ENCODE data around the gene IFT52.
"Not testable (repeated sequence)": the region's sequence is repeated elsewhere in the genome, so short reads cannot be mapped to it uniquely, and the experiment has no call there.

IFT52 gene

GRCh38 chr20:43583982-43584432 lies 6.7 kb upstream of the IFT52 start:
- H3K4me3 ChIP-seq (ENCODE audit: low read length in 2 of 2) = no peak overlapping the region
- no peaks in the 10 kb centered on the region for H3K27me3 ChIP-seq (ENCODE audit: control insufficient read depth in 1 of 2, insufficient read depth in 2 of 2, low read length in 2 of 2)
- no peaks in the 10 kb centered on the region for H3K36me3 ChIP-seq (ENCODE audit: control insufficient read depth in 2 of 2, insufficient read depth in 2 of 2, low read length in 2 of 2)
- no peak overlapping the region for H3K9ac ChIP-seq (ENCODE audit: low read length in 2 of 2)
- no peaks in the 10 kb centered on the region for H3K4me1 ChIP-seq (ENCODE audit: control insufficient read depth, insufficient read depth, low read length)
- no peak overlapping the region for H3K27ac ChIP-seq (ENCODE audit: low read length)
- no peaks in the 10 kb centered on the region for H3K9me3 ChIP-seq (ENCODE audit: control insufficient read depth in 2 of 2, low read length in 2 of 2)

GRCh38 chr20:43584448-43585136 lies 6.1 kb upstream of the IFT52 start:
- Histone ChIP-seq H3K27ac (ENCODE audit: low read length) (no peak overlapping the region), H3K36me3 (ENCODE audit: control insufficient read depth in 2 of 2, insufficient read depth in 2 of 2, low read length in 2 of 2) (no peaks in the 10 kb centered on the region), H3K4me1 (ENCODE audit: control insufficient read depth, insufficient read depth, low read length) (no peaks in the 10 kb centered on the region), H3K9ac (ENCODE audit: low read length in 2 of 2) (no peak overlapping the region), H3K4me3 (ENCODE audit: low read length in 2 of 2) (no peak overlapping the region), H3K9me3 (ENCODE audit: control insufficient read depth in 2 of 2, low read length in 2 of 2) (no peaks in the 10 kb centered on the region), H3K27me3 (ENCODE audit: control insufficient read depth in 1 of 2, insufficient read depth in 2 of 2, low read length in 2 of 2) (no peaks in the 10 kb centered on the region)

- H3K27ac ChIP-seq (ENCODE audit: low read length) = no peak overlapping the region
These were observed 4.1 kb upstream of the IFT52 start for GRCh38 chr20:43586641-43587040.

GRCh38 chr20:43588526-43588925 lies 2.2 kb upstream of the IFT52 start:
- not testable (repeated sequence) for H3K9me3 ChIP-seq (ENCODE audit: control insufficient read depth in 2 of 2, low read length in 2 of 2); H3K36me3 ChIP-seq (ENCODE audit: control insufficient read depth in 2 of 2, insufficient read depth in 2 of 2, low read length in 2 of 2); H3K27me3 ChIP-seq (ENCODE audit: control insufficient read depth in 1 of 2, insufficient read depth in 2 of 2, low read length in 2 of 2); H3K27ac ChIP-seq (ENCODE audit: low read length); H3K9ac ChIP-seq (ENCODE audit: low read length in 2 of 2); H3K4me3 ChIP-seq (ENCODE audit: low read length in 2 of 2)
- H3K4me1 ChIP-seq (ENCODE audit: control insufficient read depth, insufficient read depth, low read length) = peaks cover 17% of the 10 kb centered on the region

More at GRCh38 chr20:43586641-43587040, 4.1 kb upstream of the IFT52 start:
- Histone ChIP-seq H3K9me3 (ENCODE audit: control insufficient read depth in 2 of 2, low read length in 2 of 2) (no peaks in the 10 kb centered on the region), H3K9ac (ENCODE audit: low read length in 2 of 2) (no peak overlapping the region), H3K27me3 (ENCODE audit: control insufficient read depth in 1 of 2, insufficient read depth in 2 of 2, low read length in 2 of 2) (no peaks in the 10 kb centered on the region), H3K4me3 (ENCODE audit: low read length in 2 of 2) (no peak overlapping the region), H3K36me3 (ENCODE audit: control insufficient read depth in 2 of 2, insufficient read depth in 2 of 2, low read length in 2 of 2) (no peaks in the 10 kb centered on the region), H3K4me1 (ENCODE audit: control insufficient read depth, insufficient read depth, low read length) (peaks cover 11% of the 10 kb centered on the region)

- peak overlapping the region; percentile 69 to 89 for H3K9ac ChIP-seq (ENCODE audit: low read length in 2 of 2)
- H3K27ac ChIP-seq (ENCODE audit: low read length) = peak overlapping the region; percentile 67
- H3K36me3 ChIP-seq (ENCODE audit: control insufficient read depth in 2 of 2, insufficient read depth in 2 of 2, low read length in 2 of 2) = peaks cover 0 to 2% of the 10 kb centered on the region in 2 donors
- H3K4me3 ChIP-seq (ENCODE audit: low read length in 2 of 2) = peak overlapping the region; percentile 82 to 91
- H3K27me3 ChIP-seq (ENCODE audit: control insufficient read depth in 1 of 2, insufficient read depth in 2 of 2, low read length in 2 of 2) = no peaks in the 10 kb centered on the region
- H3K4me1 ChIP-seq (ENCODE audit: control insufficient read depth, insufficient read depth, low read length) = peaks cover 17% of the 10 kb centered on the region
- H3K9me3 ChIP-seq (ENCODE audit: control insufficient read depth in 2 of 2, low read length in 2 of 2) = no peaks in the 10 kb centered on the region
These were observed 723 bp upstream of the IFT52 start for GRCh38 chr20:43590036-43590391.

- not testable (repeated sequence) for H3K4me1 ChIP-seq (ENCODE audit: control insufficient read depth, insufficient read depth, low read length); H3K9me3 ChIP-seq (ENCODE audit: control insufficient read depth in 2 of 2, low read length in 2 of 2); H3K9ac ChIP-seq (ENCODE audit: low read length in 2 of 2); H3K4me3 ChIP-seq (ENCODE audit: low read length in 2 of 2); H3K27ac ChIP-seq (ENCODE audit: low read length); H3K27me3 ChIP-seq (ENCODE audit: control insufficient read depth in 1 of 2, insufficient read depth in 2 of 2, low read length in 2 of 2)
- peaks cover 23 to 29% of the 10 kb centered on the region in 2 donors for H3K36me3 ChIP-seq (ENCODE audit: control insufficient read depth in 2 of 2, insufficient read depth in 2 of 2, low read length in 2 of 2)
These were observed 11.2 kb downstream of the IFT52 start for GRCh38 chr20:43601960-43602359.

- no peaks in the 10 kb centered on the region for H3K9me3 ChIP-seq (ENCODE audit: control insufficient read depth in 2 of 2, low read length in 2 of 2)
- no peaks in the 10 kb centered on the region for H3K27me3 ChIP-seq (ENCODE audit: control insufficient read depth in 1 of 2, insufficient read depth in 2 of 2, low read length in 2 of 2)
- H3K36me3 ChIP-seq (ENCODE audit: control insufficient read depth in 2 of 2, insufficient read depth in 2 of 2, low read length in 2 of 2) = peaks cover 21 to 25% of the 10 kb centered on the region in 2 donors
- no peak overlapping the region for H3K4me3 ChIP-seq (ENCODE audit: low read length in 2 of 2)
- H3K9ac ChIP-seq (ENCODE audit: low read length in 2 of 2) = no peak overlapping the region
- no peak overlapping the region for H3K27ac ChIP-seq (ENCODE audit: low read length)
- no peaks in the 10 kb centered on the region for H3K4me1 ChIP-seq (ENCODE audit: control insufficient read depth, insufficient read depth, low read length)
These were observed 12.4 kb downstream of the IFT52 start for GRCh38 chr20:43603124-43603523.

GRCh38 chr20:43605715-43606114 lies 15.0 kb downstream of the IFT52 start:
- no peak overlapping the region for H3K27ac ChIP-seq (ENCODE audit: low read length)
- no peaks in the 10 kb centered on the region for H3K4me1 ChIP-seq (ENCODE audit: control insufficient read depth, insufficient read depth, low read length)
- no peak overlapping the region for H3K9ac ChIP-seq (ENCODE audit: low read length in 2 of 2)
- H3K27me3 ChIP-seq (ENCODE audit: control insufficient read depth in 1 of 2, insufficient read depth in 2 of 2, low read length in 2 of 2) = no peaks in the 10 kb centered on the region
- H3K9me3 ChIP-seq (ENCODE audit: control insufficient read depth in 2 of 2, low read length in 2 of 2) = no peaks in the 10 kb centered on the region
- peaks cover 13 to 14% of the 10 kb centered on the region in 2 donors for H3K36me3 ChIP-seq (ENCODE audit: control insufficient read depth in 2 of 2, insufficient read depth in 2 of 2, low read length in 2 of 2)
- H3K4me3 ChIP-seq (ENCODE audit: low read length in 2 of 2) = no peak overlapping the region

- not testable (repeated sequence) for H3K27me3 ChIP-seq (ENCODE audit: control insufficient read depth in 1 of 2, insufficient read depth in 2 of 2, low read length in 2 of 2); H3K9me3 ChIP-seq (ENCODE audit: control insufficient read depth in 2 of 2, low read length in 2 of 2); H3K9ac ChIP-seq (ENCODE audit: low read length in 2 of 2); H3K27ac ChIP-seq (ENCODE audit: low read length); H3K4me3 ChIP-seq (ENCODE audit: low read length in 2 of 2); H3K4me1 ChIP-seq (ENCODE audit: control insufficient read depth, insufficient read depth, low read length)
- H3K36me3 ChIP-seq (ENCODE audit: control insufficient read depth in 2 of 2, insufficient read depth in 2 of 2, low read length in 2 of 2) = peaks cover 13 to 14% of the 10 kb centered on the region in 2 donors
These were observed 16.5 kb downstream of the IFT52 start for GRCh38 chr20:43607278-43607677.

- Histone ChIP-seq H3K4me3 (ENCODE audit: low read length in 2 of 2) (no peak overlapping the region), H3K36me3 (ENCODE audit: control insufficient read depth in 2 of 2, insufficient read depth in 2 of 2, low read length in 2 of 2) (peaks cover 22 to 25% of the 10 kb centered on the region in 2 donors), H3K27ac (ENCODE audit: low read length) (no peak overlapping the region), H3K27me3 (ENCODE audit: control insufficient read depth in 1 of 2, insufficient read depth in 2 of 2, low read length in 2 of 2) (no peaks in the 10 kb centered on the region), H3K9me3 (ENCODE audit: control insufficient read depth in 2 of 2, low read length in 2 of 2) (no peaks in the 10 kb centered on the region), H3K4me1 (ENCODE audit: control insufficient read depth, insufficient read depth, low read length) (no peaks in the 10 kb centered on the region), H3K9ac (ENCODE audit: low read length in 2 of 2) (no peak overlapping the region)
These were observed 40.9 kb downstream of the IFT52 start for GRCh38 chr20:43631598-43631997.

GRCh38 chr20:43636429-43636828 lies 45.7 kb downstream of the IFT52 start:
- Histone ChIP-seq H3K27me3 (ENCODE audit: control insufficient read depth in 1 of 2, insufficient read depth in 2 of 2, low read length in 2 of 2) (no peaks in the 10 kb centered on the region), H3K9me3 (ENCODE audit: control insufficient read depth in 2 of 2, low read length in 2 of 2) (no peaks in the 10 kb centered on the region), H3K4me3 (ENCODE audit: low read length in 2 of 2) (no peak overlapping the region), H3K27ac (ENCODE audit: low read length) (no peak overlapping the region), H3K36me3 (ENCODE audit: control insufficient read depth in 2 of 2, insufficient read depth in 2 of 2, low read length in 2 of 2) (peaks cover 23 to 29% of the 10 kb centered on the region in 2 donors), H3K4me1 (ENCODE audit: control insufficient read depth, insufficient read depth, low read length) (no peaks in the 10 kb centered on the region), H3K9ac (ENCODE audit: low read length in 2 of 2) (no peak overlapping the region)
